Activated CD8-positive, alpha-beta T cell treated with anti-CD3 and anti-CD28 coated beads for 36 hours (primary cell): ENCODE results near the gene FAM110A. TPM values are rescaled to one million over a fixed set of nuclear protein-coding genes. Genes with fewer than 3 reads are reported as not detected.
"Not testable (repeated sequence)": the region's sequence is repeated elsewhere in the genome, so short reads cannot be mapped to it uniquely, and the experiment has no call there.

Source experiments
- ATAC-seq: fragments of 200-7000 bp; cut with Tn5 transposase; one replicate; pipeline ENCODE4 v1.10.0; 2021; ENCODE audit warnings: mild to moderate bottlenecking, moderate library complexity
- CTCF ChIA-PET: fragments of 350-600 bp; sonication (Branson Sonifier 250); formaldehyde crosslinking; loops from one replicate; lab custom pipeline; 2021; ENCODE audit warnings: antibody characterized with exemption; lab: Charles Lee
- POLR2A ChIA-PET: fragments of 350-600 bp; sonication (Branson Sonifier 250); formaldehyde crosslinking; loops from one replicate; lab custom pipeline; 2021; ENCODE audit warnings: antibody characterized with exemption; lab: Charles Lee
- DNase-seq: peaks from one replicate; pipeline ENCODE4 v3.0.0-alpha.2; 2020
- H3K27ac Mint-ChIP-seq: one replicate; pipeline ENCODE4 v1.8.0; 2021; ENCODE audit warnings: mild to moderate bottlenecking, mixed read lengths
- H3K27me3 Mint-ChIP-seq: one replicate; pipeline ENCODE4 v1.8.0; 2021; ENCODE audit warnings: mixed read lengths
- H3K36me3 Mint-ChIP-seq: one replicate; pipeline ENCODE4 v1.8.0; 2021; ENCODE audit warnings: low read depth, mixed read lengths
- H3K4me1 Mint-ChIP-seq: one replicate; pipeline ENCODE4 v1.8.0; 2021; ENCODE audit warnings: low read depth, mixed read lengths
- H3K4me3 Mint-ChIP-seq: one replicate; pipeline ENCODE4 v1.8.0; 2021; ENCODE audit warnings: mild to moderate bottlenecking, moderate library complexity, mixed read lengths
- H3K9me3 Mint-ChIP-seq: one replicate; pipeline ENCODE4 v1.8.0; 2021; ENCODE audit warnings: mixed read lengths
- CTCF ChIP-seq: fragments of 200-600 bp; IDR thresholded peaks from one replicate; pipeline ENCODE4 v1.8.0; 2022; ENCODE audit warnings: antibody characterized with exemption, mild to moderate bottlenecking
- intact Hi-C: fragments of 100-400 bp; cut with micrococcal nuclease; formaldehyde crosslinking; loops from one replicate; pipeline ENCODE4 v1.10.0; 2022
- total RNA-seq, 2 experiments: library from RNA; stranded (reverse); gene quantifications; one replicate each; pipeline ENCODE4 v1.2.3, GENCODE V29; 2021

The FAM110A gene
- total RNA-seq, 2 experiments from 2014 or later, result 20.5 to 23.1 TPM

DNA sequence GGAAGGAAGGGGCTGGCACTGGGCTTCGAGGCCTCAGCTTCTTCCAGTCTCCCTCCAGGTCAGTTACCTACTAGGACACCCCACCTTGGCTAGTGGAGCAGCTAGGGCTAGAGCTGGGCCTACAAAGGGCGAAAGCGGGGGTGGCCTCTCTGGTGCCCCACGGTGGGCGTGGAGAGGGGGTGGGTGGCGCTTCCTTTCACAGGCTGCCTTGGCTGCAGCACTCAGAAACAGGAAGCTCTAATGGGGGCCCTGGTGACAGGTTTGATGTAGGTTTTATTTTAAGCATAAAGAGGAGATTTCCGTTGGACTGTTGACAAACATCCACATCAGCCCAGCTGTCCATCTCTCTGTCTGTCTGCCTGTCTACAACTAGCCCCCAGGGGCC is 13.4 kb downstream of the FAM110A start:
- Mint-ChIP-seq H3K27ac (peak overlapping the region; percentile 98), H3K36me3 (peaks cover 21% of the 10 kb centered on the region), H3K9me3 (peaks cover 1% of the 10 kb centered on the region), H3K27me3 (no peaks in the 10 kb centered on the region), H3K4me3 (peak overlapping the region; percentile 84), H3K4me1 (peaks cover 47% of the 10 kb centered on the region)
- intact Hi-C loops, result no loop called here
- ATAC-seq, result peak; percentile 45
- ChIA-PET POLR2A (interaction anchor here (0.6 to 1.5 kb wide), 3 partner anchors 9 to 14 kb away, joined by 3 to 8 read pairs (median 4); partner anchors contain the start of gene FAM110A), CTCF (interaction anchor here (1.0 to 2.5 kb wide), 6 partner anchors 12 to 109 kb away, joined by 3 to 9 read pairs (median 4); partner anchors contain the start of gene FAM110A)
- peak; percentile 81 for DNase-seq
- no peak for TF ChIP-seq CTCF

- intact Hi-C loops, result no loop called here
- Mint-ChIP-seq H3K36me3 (peaks cover 21% of the 10 kb centered on the region), H3K9me3 (peaks cover 2% of the 10 kb centered on the region), H3K27ac (no peak overlapping the region), H3K27me3 (no peaks in the 10 kb centered on the region), H3K4me1 (peaks cover 46% of the 10 kb centered on the region), H3K4me3 (no peak overlapping the region)
- CTCF ChIA-PET, result interaction anchor here (1.6 to 2.5 kb wide), 2 partner anchors 15 to 32 kb away, joined by 3 to 9 read pairs; partner anchors contain the start of gene FAM110A
- ATAC-seq (no peak), DNase-seq (no peak)
- no peak for TF ChIP-seq CTCF
- POLR2A ChIA-PET, result interaction anchor here (1.7 kb wide), 1 partner anchor 17 kb away, joined by 6 read pairs; no protein-coding TSS in a partner anchor
Observed at GRCh38 chr20:848193-848592, 14.7 kb downstream of the FAM110A start.

- H3K4me3 Mint-ChIP-seq, intact Hi-C loops, CTCF ChIA-PET, H3K27ac Mint-ChIP-seq, ATAC-seq, H3K27me3 Mint-ChIP-seq, H3K9me3 Mint-ChIP-seq, DNase-seq: not testable (repeated sequence)
- POLR2A ChIA-PET, result interaction anchor here (1.3 to 1.7 kb wide), 2 partner anchors 9 to 18 kb away, joined by 4 to 6 read pairs; no protein-coding TSS in a partner anchor
- Mint-ChIP-seq H3K4me1 (peaks cover 47% of the 10 kb centered on the region), H3K36me3 (peaks cover 22% of the 10 kb centered on the region)
Observed at GRCh38 chr20:848731-849130, 15.2 kb downstream of the FAM110A start.

DNA sequence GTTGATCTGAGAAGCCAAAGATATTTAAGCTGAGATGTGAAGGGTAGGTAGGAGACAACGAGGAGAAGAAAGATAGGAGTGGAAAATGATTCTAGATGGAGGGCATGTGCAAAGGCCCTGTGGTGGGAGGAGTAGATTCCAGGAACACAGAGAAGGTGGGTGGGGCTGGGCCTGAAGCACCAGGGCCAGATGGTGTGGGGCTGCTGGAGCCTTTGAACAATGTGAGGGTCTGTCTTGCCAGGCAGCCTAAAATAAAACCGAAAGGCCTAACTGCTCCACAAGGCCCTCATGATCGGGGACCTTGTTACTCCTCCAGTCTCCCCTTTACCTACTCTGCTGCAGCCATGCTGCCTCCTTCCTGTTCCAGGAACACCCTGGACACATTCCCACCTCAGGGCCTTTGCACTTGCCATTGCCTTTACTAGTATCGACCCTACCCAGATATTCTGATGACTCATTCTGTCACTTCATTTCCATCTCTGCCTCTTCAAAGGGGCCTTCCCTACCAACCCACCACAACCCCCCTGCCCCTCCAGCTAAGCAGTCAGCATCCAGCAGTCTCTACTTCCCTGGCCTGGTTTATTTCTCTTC is 20.0 kb downstream of the FAM110A start:
- peak; percentile 33 for ATAC-seq
- Mint-ChIP-seq H3K36me3 (peaks cover 8% of the 10 kb centered on the region), H3K9me3 (peaks cover 6% of the 10 kb centered on the region), H3K27me3 (no peaks in the 10 kb centered on the region), H3K4me1 (peaks cover 59% of the 10 kb centered on the region), H3K27ac (peak overlapping the region; percentile 76), H3K4me3 (no peak overlapping the region)
- intact Hi-C loops, result no loop called here
- DNase-seq, result peak; percentile 43
- POLR2A ChIA-PET, result no interaction called here
- TF ChIP-seq CTCF, result no peak
- CTCF ChIA-PET, result interaction anchor here (1.0 to 1.6 kb wide), 3 partner anchors 9 to 103 kb away, joined by 4 read pairs; no protein-coding TSS in a partner anchor

GRCh38 chr20:854601-855000 is 21.1 kb downstream of the FAM110A start:
- intact Hi-C loops, result no loop called here
- Mint-ChIP-seq H3K27ac (no peak overlapping the region), H3K4me1 (peaks cover 68% of the 10 kb centered on the region), H3K4me3 (no peak overlapping the region), H3K9me3 (peaks cover 6% of the 10 kb centered on the region), H3K36me3 (peaks cover 7% of the 10 kb centered on the region), H3K27me3 (no peaks in the 10 kb centered on the region)
- DNase-seq (no peak), ATAC-seq (no peak)
- ChIA-PET POLR2A (interaction anchor here (1.5 kb wide), 1 partner anchor 8 kb away, joined by 4 read pairs; no protein-coding TSS in a partner anchor), CTCF (interaction anchor here (1.6 kb wide), 2 partner anchors 101 to 102 kb away, joined by 4 read pairs; no protein-coding TSS in a partner anchor)
- no peak for TF ChIP-seq CTCF
